T47D (cell line): Measurements from ENCODE around the gene LHFPL6.

ENCODE experiments used
- DNase-seq, 2 experiments: peaks; one replicate each; pipeline versions ENCODE4 v3.0.0 to v3.0.0-alpha.2; 2011 to 2012; ENCODE audit warnings: low read depth in 1 of 2, low spot score in 1 of 2
- JUND ChIP-seq: IDR thresholded peaks from 2 replicates; pipeline ENCODE4 v1.6.1; 2012; ENCODE audit warnings: low read depth
- in situ Hi-C: cut with HindIII; loops from 2 replicates; pipeline ENCODE4 v1.10.0; 2016; ENCODE audit warnings: low sequenced_read_pairs, low pct_unique_long_range_greater_than_20kb

The LHFPL6 gene

GRCh38 chr13:39486758-39487157 is 116.2 kb downstream of the LHFPL6 start:
- in situ Hi-C loops = no loop called here
- TF ChIP-seq JUND = no peak
- no peak for DNase-seq

- in situ Hi-C loops = no loop called here
Measured at GRCh38 chr13:39485314-39485700, 117.7 kb downstream of the LHFPL6 start.

GRCh38 chr13:39484506-39485313 is 118.3 kb downstream of the LHFPL6 start:
- DNase-seq = no peak
- TF ChIP-seq JUND = no peak
- in situ Hi-C loops = no loop called here

More at GRCh38 chr13:39485314-39485700, 117.7 kb downstream of the LHFPL6 start:
- no peak for DNase-seq
- TF ChIP-seq JUND = no peak

GRCh38 chr13:39483326-39483725 is 119.7 kb downstream of the LHFPL6 start:
- no peak for DNase-seq
- in situ Hi-C loops = no loop called here
- TF ChIP-seq JUND = no peak

- TF ChIP-seq JUND = no peak
- in situ Hi-C loops = no loop called here
- no peak for DNase-seq
Measured at GRCh38 chr13:39481491-39481890, 121.5 kb downstream of the LHFPL6 start.

GRCh38 chr13:39474600-39474999 is 128.4 kb downstream of the LHFPL6 start:
- no peak for DNase-seq
- no peak for TF ChIP-seq JUND
- in situ Hi-C loops = no loop called here

- no peak for DNase-seq
- TF ChIP-seq JUND = no peak
- in situ Hi-C loops = no loop called here
Measured at GRCh38 chr13:39469676-39470075, 133.3 kb downstream of the LHFPL6 start.

GRCh38 chr13:39468306-39468705 is 134.7 kb downstream of the LHFPL6 start:
- TF ChIP-seq JUND = no peak
- no peak for DNase-seq
- in situ Hi-C loops = no loop called here

GRCh38 chr13:39463611-39464010 is 139.4 kb downstream of the LHFPL6 start:
- TF ChIP-seq JUND = no peak
- no peak for DNase-seq
- in situ Hi-C loops = no loop called here

- no peak for TF ChIP-seq JUND
- in situ Hi-C loops = no loop called here
- DNase-seq = no peak
Measured at GRCh38 chr13:39462906-39463305, 140.1 kb downstream of the LHFPL6 start.

GRCh38 chr13:39462428-39462827 is 140.6 kb downstream of the LHFPL6 start:
- DNase-seq = peak; percentile 5 to 57
- in situ Hi-C loops = no loop called here
- no peak for TF ChIP-seq JUND

GRCh38 chr13:39461685-39462266 is 141.2 kb downstream of the LHFPL6 start:
- DNase-seq = no peak
- in situ Hi-C loops = no loop called here
- TF ChIP-seq JUND = no peak

- no peak for DNase-seq
- in situ Hi-C loops = no loop called here
- no peak for TF ChIP-seq JUND
Measured at GRCh38 chr13:39457274-39457673, 145.7 kb downstream of the LHFPL6 start.
